Vagina (tissue), 2 donors: ENCODE data around the gene VPS8.

Experiments used
- CTCF ChIP-seq, 3 experiments: fragments of 450-650 bp in 2 of 3; fragments of 200-600 bp in 1 of 3; sonication (generic) in 1 of 3; IDR thresholded peaks; one replicate each; pipeline ENCODE4 v1.5.1; 2017 to 2019; ENCODE audit warnings: antibody characterized with exemption in 3 of 3, mild to moderate bottlenecking in 2 of 3, moderate library complexity in 2 of 3
- POLR2A ChIP-seq, 2 donors: fragments of 450-650 bp; IDR thresholded peaks; one replicate each; pipeline ENCODE4 v1.6.1; 2017; ENCODE audit warnings: antibody characterized with exemption in 2 of 2, mild to moderate bottlenecking in 2 of 2, moderate library complexity in 2 of 2
- POLR2AphosphoS5 ChIP-seq, 2 donors: sonication (generic); formaldehyde crosslinking; IDR thresholded peaks; one replicate each; pipeline ENCODE4 v1.9.0; 2017; ENCODE audit warnings: antibody characterized with exemption in 2 of 2, mild to moderate bottlenecking in 2 of 2, low read depth in 1 of 2; ENCODE audit not compliant: insufficient read depth in 1 of 2

- TF ChIP-seq POLR2AphosphoS5 (IDR thresholded peaks at IDR 0.05; ENCODE audit: insufficient read depth in 1 of 2, low read depth in 1 of 2) (no peak), CTCF (IDR thresholded peaks at IDR 0.05) (no peak), POLR2A (IDR thresholded peaks at IDR 0.05) (no peak)
These were observed 254.3 kb downstream of the VPS8 start for GRCh38 chr3:185066251-185066650.
